Erythroblast (primary cell): Measurements from ENCODE around the gene TRIM54.

ENCODE experiments used
- GATA1 ChIP-seq: IDR thresholded peaks from 2 replicates; pipeline ENCODE4 v1.6.1; 2011; ENCODE audit warnings: low read depth, mild to moderate bottlenecking, control low read depth, low read length, moderate library complexity
- POLR2A ChIP-seq: IDR thresholded peaks from 2 replicates; pipeline ENCODE4 v1.6.1; 2011; ENCODE audit warnings: mild to moderate bottlenecking, low read length

GRCh38 chr2:27242614-27242951 is 39.6 kb upstream of the TRIM54 start:
- TF ChIP-seq POLR2A (no peak), GATA1 (no peak)
